Smooth muscle cell (in vitro differentiated cells): ENCODE measurements around the gene RP9. TPM values are rescaled to one million over a fixed set of nuclear protein-coding genes. Genes with fewer than 3 reads are reported as not detected.

Experiments
- DNase-seq: peaks from one replicate; lab custom pipeline; 2025; ENCODE audit not compliant: unreplicated experiment; lab: John Stamatoyannopoulos, UW
- H2AFZ ChIP-seq: fragments of 200-600 bp; sonication (generic); 2 replicates; pipeline ENCODE4 v1.6.0; 2016; ENCODE audit warnings: antibody characterized with exemption, low read depth, mild to moderate bottlenecking
- H3F3A ChIP-seq: fragments of 200-600 bp; sonication (generic); 2 replicates; pipeline ENCODE4 v1.6.0; 2017; ENCODE audit warnings: antibody characterized with exemption, low read depth
- H3K27ac ChIP-seq: fragments of 200-600 bp; sonication (generic); 2 replicates; pipeline ENCODE4 v1.5.1; 2016; ENCODE audit warnings: low read depth, mild to moderate bottlenecking
- H3K27me3 ChIP-seq: fragments of 200-600 bp; sonication (generic); 2 replicates; pipeline ENCODE4 v1.6.1; 2016; ENCODE audit warnings: low read depth, mild to moderate bottlenecking
- H3K36me3 ChIP-seq: fragments of 200-600 bp; sonication (generic); 2 replicates; pipeline ENCODE4 v1.5.1; 2016; ENCODE audit warnings: low read depth
- H3K4me1 ChIP-seq: fragments of 200-600 bp; sonication (generic); 2 replicates; pipeline ENCODE4 v1.5.1; 2016; ENCODE audit warnings: low read depth
- H3K4me2 ChIP-seq: fragments of 200-600 bp; sonication (generic); 2 replicates; pipeline ENCODE4 v1.6.0; 2016; ENCODE audit warnings: mild to moderate bottlenecking
- H3K4me3 ChIP-seq: fragments of 200-600 bp; sonication (generic); 2 replicates; pipeline ENCODE4 v1.5.1; 2016; ENCODE audit warnings: mild to moderate bottlenecking
- H3K79me2 ChIP-seq: fragments of 200-600 bp; sonication (generic); 2 replicates; pipeline ENCODE4 v1.6.0; 2016; ENCODE audit warnings: low read depth, mild to moderate bottlenecking
- H3K9ac ChIP-seq: fragments of 200-600 bp; sonication (generic); 2 replicates; pipeline ENCODE4 v1.6.0; 2016; ENCODE audit warnings: low read depth
- H3K9me3 ChIP-seq: fragments of 200-600 bp; sonication (generic); replicated peaks from 2 replicates; pipeline ENCODE4 v1.5.1; 2016; ENCODE audit warnings: low read depth
- H4K20me1 ChIP-seq: fragments of 200-600 bp; sonication (generic); 2 replicates; pipeline ENCODE4 v1.6.0; 2016; ENCODE audit warnings: low read depth
- WGBS: methylation state at CpG from one replicate; pipeline ENCODE4 v1.1.7; 2016; ENCODE audit warnings: low lambda C conversion rate; 5-methylcytosine and 5-hydroxymethylcytosine counted together
- polyA plus RNA-seq: library from polyadenylated mRNA; unstranded; fragments of >200 nt; fragmentation: Nextera tagmentation; extraction: Ambion mirVana; gene quantifications from 2 replicates; pipeline ENCODE4 v1.2.1, GENCODE V29; 2016
- total RNA-seq: library from RNA; depleted of rRNA; stranded (reverse); fragments of >200 nt; gene quantifications from 2 replicates; pipeline ENCODE4 v1.2.3, GENCODE V29; 2014
- TF ChIP-seq, protein P1 (sequence below): fragments of 200-600 bp; sonication (generic); IDR thresholded peaks from 2 replicates; pipeline ENCODE4 v1.5.1; 2017; ENCODE audit warnings: borderline replicate concordance, mild to moderate bottlenecking, antibody characterized with exemption; ENCODE audit not compliant: insufficient read depth, poor library complexity, severe bottlenecking

The RP9 gene
- total and polyA plus RNA-seq, 2 experiments from 2014 or later = 15.3 to 28.3 TPM

DNA sequence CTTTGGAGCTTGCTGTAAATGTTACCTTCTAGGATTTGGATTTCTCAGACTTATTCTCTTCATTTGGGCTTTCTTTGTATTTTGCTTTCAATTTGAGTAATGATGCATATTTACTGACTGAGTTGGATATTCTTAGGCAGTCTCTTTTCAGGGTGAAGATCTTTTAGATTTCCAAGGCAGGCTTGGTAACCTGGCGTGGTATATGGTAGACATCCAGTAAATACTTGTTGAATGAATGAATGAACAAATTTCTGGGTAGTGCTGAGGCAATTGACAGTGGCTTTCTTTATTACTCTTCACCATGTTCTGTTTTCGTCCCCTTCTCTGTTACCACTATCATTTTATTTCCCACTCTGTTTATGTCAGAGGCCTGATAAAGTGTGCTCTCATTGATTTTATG, 47.2 kb upstream of the RP9 start:
- Histone ChIP-seq H3K27ac (peak overlapping the region; percentile 40), H3K36me3 (no peaks in the 10 kb centered on the region), H2AFZ (no peak overlapping the region), H3K9ac (no peak overlapping the region), H3K4me3 (no peak overlapping the region), H3K4me1 (no peaks in the 10 kb centered on the region), H3K79me2 (no peaks in the 10 kb centered on the region), H4K20me1 (no peaks in the 10 kb centered on the region), H3F3A (no peaks in the 10 kb centered on the region), H3K27me3 (no peaks in the 10 kb centered on the region), H3K4me2 (no peak overlapping the region), H3K9me3 (no peaks in the 10 kb centered on the region)
- DNase-seq = no peak
- TF ChIP-seq, protein P1, sequence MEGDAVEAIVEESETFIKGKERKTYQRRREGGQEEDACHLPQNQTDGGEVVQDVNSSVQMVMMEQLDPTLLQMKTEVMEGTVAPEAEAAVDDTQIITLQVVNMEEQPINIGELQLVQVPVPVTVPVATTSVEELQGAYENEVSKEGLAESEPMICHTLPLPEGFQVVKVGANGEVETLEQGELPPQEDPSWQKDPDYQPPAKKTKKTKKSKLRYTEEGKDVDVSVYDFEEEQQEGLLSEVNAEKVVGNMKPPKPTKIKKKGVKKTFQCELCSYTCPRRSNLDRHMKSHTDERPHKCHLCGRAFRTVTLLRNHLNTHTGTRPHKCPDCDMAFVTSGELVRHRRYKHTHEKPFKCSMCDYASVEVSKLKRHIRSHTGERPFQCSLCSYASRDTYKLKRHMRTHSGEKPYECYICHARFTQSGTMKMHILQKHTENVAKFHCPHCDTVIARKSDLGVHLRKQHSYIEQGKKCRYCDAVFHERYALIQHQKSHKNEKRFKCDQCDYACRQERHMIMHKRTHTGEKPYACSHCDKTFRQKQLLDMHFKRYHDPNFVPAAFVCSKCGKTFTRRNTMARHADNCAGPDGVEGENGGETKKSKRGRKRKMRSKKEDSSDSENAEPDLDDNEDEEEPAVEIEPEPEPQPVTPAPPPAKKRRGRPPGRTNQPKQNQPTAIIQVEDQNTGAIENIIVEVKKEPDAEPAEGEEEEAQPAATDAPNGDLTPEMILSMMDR = no peak
- 79% methylated on average over 2 of the region's 2 CpGs for WGBS

DNA sequence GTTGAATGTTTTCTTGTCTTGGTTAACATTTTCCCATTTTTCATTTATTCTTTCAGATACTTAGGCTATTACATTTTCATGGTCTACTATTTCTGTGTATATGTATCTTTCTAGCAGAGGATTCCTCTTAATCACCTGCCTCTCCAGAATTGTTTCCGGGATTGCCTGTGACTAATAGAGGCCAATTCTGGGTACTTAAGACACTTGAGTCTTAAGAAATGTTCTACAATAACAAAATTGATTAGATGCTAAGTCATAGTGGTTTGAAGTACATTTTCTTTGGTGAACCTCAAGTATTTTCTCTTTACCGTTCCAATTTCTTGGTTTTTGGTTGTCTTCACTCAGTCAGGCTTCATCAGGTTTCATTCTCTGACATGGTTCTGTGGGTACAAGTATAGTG, 46.6 kb upstream of the RP9 start:
- no peaks in the 10 kb centered on the region for H3K36me3 ChIP-seq
- H3K27me3 ChIP-seq = no peaks in the 10 kb centered on the region
- no peak overlapping the region for H2AFZ ChIP-seq
- TF ChIP-seq, protein P1 = no peak
- no peaks in the 10 kb centered on the region for H3F3A ChIP-seq
- H3K4me1 ChIP-seq = no peaks in the 10 kb centered on the region
- peak overlapping the region; percentile 40 for H3K27ac ChIP-seq
- no peak for DNase-seq
- no peaks in the 10 kb centered on the region for H4K20me1 ChIP-seq
- H3K9me3 ChIP-seq = no peaks in the 10 kb centered on the region
- H3K79me2 ChIP-seq = no peaks in the 10 kb centered on the region
- H3K9ac ChIP-seq = no peak overlapping the region
- 66% methylated on average over 2 of the region's 2 CpGs for WGBS
- no peak overlapping the region for H3K4me2 ChIP-seq
- no peak overlapping the region for H3K4me3 ChIP-seq

DNA sequence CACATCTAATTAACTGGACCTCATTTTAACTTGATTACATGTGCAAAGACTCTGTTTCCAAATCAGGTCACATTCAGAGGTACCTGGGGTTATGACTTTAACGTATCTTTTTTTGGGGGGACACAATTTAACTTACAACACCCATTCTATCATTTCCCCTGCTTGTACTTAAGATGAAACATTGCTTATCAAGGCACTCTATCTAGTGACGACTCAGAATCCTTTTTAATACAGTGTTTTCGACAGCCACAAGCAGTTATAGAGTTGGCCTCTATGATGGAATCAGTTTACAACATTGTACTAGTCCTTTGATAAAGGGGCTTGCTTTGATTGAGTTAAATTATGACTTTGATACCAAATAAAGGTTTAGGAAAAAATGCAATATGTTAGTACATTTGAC, 42.9 kb upstream of the RP9 start:
- no peak for DNase-seq
- Histone ChIP-seq H3K79me2 (no peaks in the 10 kb centered on the region), H3K27me3 (no peaks in the 10 kb centered on the region), H3K4me3 (no peak overlapping the region), H3F3A (no peaks in the 10 kb centered on the region), H3K36me3 (no peaks in the 10 kb centered on the region), H2AFZ (no peak overlapping the region), H3K9me3 (no peaks in the 10 kb centered on the region), H3K4me2 (no peak overlapping the region), H4K20me1 (no peaks in the 10 kb centered on the region), H3K27ac (no peak overlapping the region), H3K4me1 (peaks cover 11% of the 10 kb centered on the region), H3K9ac (no peak overlapping the region)
- WGBS = 59% methylated on average over 3 of the region's 3 CpGs
- TF ChIP-seq, protein P1 = no peak

DNA sequence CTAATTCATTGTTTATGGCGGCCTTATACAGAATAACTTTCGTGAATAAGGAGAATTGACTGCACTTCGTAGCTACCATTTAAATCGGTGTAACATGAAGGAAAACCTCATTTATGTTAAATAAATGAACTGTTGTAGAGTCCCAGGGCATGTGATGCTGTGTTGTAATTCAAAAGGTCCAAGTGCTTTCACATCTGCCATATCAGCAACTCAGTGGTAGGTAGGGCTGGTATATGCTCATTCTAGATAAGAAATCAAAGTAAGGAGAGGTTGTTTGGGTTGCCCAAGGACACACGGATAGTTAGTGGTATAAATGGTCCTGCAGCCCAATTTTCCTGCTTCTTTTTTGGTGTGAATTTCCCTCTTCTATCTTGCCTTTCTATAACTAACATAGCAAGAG, 36.0 kb upstream of the RP9 start:
- no peak overlapping the region for H3K9ac ChIP-seq
- H3K79me2 ChIP-seq = no peaks in the 10 kb centered on the region
- 82% methylated on average over 5 of the region's 5 CpGs for WGBS
- H3K27ac ChIP-seq = no peak overlapping the region
- H3F3A ChIP-seq = no peaks in the 10 kb centered on the region
- no peak overlapping the region for H2AFZ ChIP-seq
- H3K4me1 ChIP-seq = peaks cover 9% of the 10 kb centered on the region
- no peaks in the 10 kb centered on the region for H3K9me3 ChIP-seq
- no peak overlapping the region for H3K4me3 ChIP-seq
- no peak overlapping the region for H3K4me2 ChIP-seq
- H4K20me1 ChIP-seq = peaks cover 9% of the 10 kb centered on the region
- DNase-seq = no peak
- TF ChIP-seq, protein P1 = no peak
- H3K27me3 ChIP-seq = no peaks in the 10 kb centered on the region
- no peaks in the 10 kb centered on the region for H3K36me3 ChIP-seq
